NCI-H2029 treated with DMSO at 0.1 percent for 48 hours (cell line): Measurements from ENCODE around the gene LRIF1.
"Not testable (repeated sequence)": the region's sequence is repeated elsewhere in the genome, so short reads cannot be mapped to it uniquely, and the experiment has no call there.

Source experiments
- DNase-seq: peaks from one replicate; lab custom pipeline; 2025; lab: John Stamatoyannopoulos, UW

LRIF1 gene, protein sequence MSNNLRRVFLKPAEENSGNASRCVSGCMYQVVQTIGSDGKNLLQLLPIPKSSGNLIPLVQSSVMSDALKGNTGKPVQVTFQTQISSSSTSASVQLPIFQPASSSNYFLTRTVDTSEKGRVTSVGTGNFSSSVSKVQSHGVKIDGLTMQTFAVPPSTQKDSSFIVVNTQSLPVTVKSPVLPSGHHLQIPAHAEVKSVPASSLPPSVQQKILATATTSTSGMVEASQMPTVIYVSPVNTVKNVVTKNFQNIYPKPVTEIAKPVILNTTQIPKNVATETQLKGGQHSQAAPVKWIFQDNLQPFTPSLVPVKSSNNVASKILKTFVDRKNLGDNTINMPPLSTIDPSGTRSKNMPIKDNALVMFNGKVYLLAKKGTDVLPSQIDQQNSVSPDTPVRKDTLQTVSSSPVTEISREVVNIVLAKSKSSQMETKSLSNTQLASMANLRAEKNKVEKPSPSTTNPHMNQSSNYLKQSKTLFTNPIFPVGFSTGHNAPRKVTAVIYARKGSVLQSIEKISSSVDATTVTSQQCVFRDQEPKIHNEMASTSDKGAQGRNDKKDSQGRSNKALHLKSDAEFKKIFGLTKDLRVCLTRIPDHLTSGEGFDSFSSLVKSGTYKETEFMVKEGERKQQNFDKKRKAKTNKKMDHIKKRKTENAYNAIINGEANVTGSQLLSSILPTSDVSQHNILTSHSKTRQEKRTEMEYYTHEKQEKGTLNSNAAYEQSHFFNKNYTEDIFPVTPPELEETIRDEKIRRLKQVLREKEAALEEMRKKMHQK

GRCh38 chr1:110963691-110964454 lies at the start of gene LRIF1:
Gene LRIF1, minus strand, starts transcription at chr1:110963922. Its CDS starts 234 bp downstream, at chr1:110963688.
- peak; percentile 61 for DNase-seq

GRCh38 chr1:111008031-111008430 lies 44.3 kb upstream of the LRIF1 start:
- no peak for DNase-seq

- no peak for DNase-seq
Measured at GRCh38 chr1:111006556-111006955, 42.8 kb upstream of the LRIF1 start.

GRCh38 chr1:110999607-111000006 lies 35.9 kb upstream of the LRIF1 start:
- DNase-seq: not testable (repeated sequence)

- DNase-seq: not testable (repeated sequence)
Measured at GRCh38 chr1:110992329-110992728, 28.6 kb upstream of the LRIF1 start.

- DNase-seq: not testable (repeated sequence)
Measured at GRCh38 chr1:110991295-110991694, 27.6 kb upstream of the LRIF1 start.

DNA sequence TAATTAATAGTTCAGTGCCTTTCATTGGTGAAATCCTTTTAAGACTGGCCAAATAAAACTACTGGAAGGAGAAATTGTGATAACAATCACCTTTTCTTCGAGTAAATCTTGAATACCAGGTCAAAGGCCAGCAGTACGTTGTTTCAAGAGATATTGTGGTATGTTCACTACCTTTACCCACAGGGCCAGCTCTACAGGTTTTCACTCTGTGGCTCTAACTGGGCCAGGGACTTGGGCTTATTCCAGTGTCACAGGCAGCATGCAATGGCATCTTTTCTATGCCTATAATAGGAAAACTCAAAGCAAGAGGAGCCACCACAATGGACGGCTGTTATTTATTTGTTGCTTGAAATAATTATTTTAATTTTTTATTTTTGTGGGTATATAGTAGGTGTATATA lies 26.8 kb upstream of the LRIF1 start:
- DNase-seq: no peak

- no peak for DNase-seq
Measured at GRCh38 chr1:110986407-110986891, 22.7 kb upstream of the LRIF1 start.

DNA sequence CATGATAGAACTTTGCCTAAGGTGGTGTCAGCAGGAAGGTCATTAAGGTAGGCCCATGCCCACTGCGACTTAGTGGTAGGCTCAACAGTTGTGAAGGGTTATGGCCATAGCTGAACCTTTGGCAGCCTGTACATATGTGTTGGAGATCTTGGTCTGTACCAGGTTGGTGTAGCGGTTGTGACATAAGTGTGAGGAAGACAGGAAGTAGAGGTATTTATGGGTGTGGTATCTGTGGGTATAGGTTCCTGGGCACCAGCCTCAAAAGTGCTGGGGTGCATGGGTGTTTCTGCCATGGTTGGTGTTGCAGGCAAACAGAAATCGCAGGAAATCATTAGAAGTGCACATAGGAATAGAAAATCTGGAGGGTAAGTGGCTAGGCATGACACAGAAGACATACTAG lies 18.6 kb upstream of the LRIF1 start:
- no peak for DNase-seq

GRCh38 chr1:110979154-110979553 lies 15.4 kb upstream of the LRIF1 start:
- DNase-seq: no peak

DNA sequence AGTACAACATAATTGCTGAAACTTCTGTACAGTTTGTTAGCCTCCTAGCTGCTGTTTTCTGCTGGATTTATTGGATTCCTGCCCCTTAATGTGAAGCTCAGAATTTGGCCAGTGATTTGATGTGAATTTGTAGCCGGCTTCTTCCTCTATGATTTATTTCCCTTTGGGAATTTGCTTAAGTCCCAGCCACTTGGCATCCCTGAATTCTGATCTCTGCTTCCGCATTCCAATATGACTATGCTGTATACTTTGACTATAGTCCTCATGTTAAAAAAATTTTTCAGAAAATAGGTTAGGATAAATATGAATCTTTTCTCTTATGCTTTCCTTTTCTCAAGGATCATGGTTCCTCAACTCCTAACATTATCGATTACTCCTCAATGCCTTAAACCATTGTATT lies 12.4 kb upstream of the LRIF1 start:
- DNase-seq: no peak

GRCh38 chr1:110975265-110975664 lies 11.5 kb upstream of the LRIF1 start:
- no peak for DNase-seq

DNA sequence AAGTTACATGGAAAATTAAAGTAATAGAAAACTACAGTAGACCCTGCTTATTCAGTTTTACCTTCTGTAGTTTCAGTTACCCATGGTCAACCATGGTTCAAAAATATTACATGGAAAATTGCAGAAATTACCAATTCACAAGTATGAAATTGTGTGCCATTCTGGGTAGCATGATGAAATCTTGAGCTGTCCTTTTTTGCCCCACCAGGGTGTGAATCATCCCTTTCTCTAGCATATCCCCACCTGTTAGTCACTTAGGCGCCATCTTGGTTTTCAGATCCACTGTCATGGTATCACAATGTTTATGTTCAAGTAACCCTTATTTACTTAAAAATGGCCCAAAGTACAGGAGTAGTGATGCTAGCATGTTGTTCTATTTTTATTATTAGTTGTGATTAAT lies 3.5 kb upstream of the LRIF1 start:
- no peak for DNase-seq

- no peak for DNase-seq
Measured at GRCh38 chr1:110964455-110964903, 757 bp upstream of the LRIF1 start.

DNA sequence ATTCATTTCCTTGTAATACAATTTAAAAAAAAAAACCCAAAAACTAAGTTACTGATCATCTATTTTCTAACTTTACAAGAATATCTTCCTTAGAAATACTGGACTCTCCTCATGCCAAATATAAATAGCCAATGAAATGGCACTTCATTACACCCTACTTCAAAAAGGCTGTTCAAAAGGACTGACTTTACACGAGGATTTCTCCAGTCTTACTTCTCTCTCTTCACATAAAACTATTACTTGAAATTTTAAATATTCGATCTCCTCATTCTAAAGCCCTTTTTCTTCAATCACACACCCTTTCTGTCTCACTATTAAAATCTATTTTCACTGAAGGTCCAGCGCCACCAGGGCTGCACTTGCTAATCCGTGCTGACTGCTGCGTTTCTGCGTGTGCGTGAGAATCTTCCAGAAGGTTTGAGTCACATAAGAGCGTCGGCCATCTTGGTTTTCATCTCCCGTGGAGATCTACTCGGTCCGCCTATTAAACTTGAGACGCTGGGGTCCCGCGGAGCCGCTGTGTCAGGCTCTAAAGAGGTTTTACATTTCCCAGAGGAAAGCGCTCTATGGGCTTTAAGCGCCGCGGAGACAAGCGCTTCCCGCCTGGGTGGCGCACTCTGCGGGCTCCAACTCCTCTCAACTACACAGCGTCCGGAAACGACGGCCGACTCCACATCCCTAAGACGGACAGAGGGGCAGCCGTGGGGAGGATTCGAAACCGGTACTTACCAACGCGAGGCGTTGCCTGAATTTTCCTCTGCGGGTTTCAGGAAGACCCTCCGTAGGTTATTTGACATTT lies 631 bp downstream of the LRIF1 start:
- peak; percentile 18 for DNase-seq

DNA sequence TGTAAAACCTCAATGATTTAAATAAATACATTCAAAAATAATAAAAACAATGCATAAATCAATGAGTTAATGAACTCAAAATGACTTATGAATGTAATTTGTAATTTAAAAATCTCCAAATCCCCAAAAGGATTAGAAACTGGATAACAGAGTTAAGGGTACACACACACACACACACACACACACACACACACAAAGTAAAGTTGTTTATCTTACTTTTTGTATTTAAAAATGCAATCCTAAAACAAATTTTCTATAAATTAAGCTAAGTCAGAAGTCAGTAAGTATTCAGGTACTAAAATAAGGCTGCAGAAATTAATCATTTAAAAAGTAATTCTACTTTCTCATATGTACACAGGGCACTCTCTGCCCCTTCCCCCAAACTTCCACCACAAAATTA lies 1.8 kb downstream of the LRIF1 start:
- no peak for DNase-seq

GRCh38 chr1:110960777-110961420 lies 2.8 kb downstream of the LRIF1 start:
- no peak for DNase-seq

GRCh38 chr1:110957798-110958197 lies 5.9 kb downstream of the LRIF1 start:
- no peak for DNase-seq

- DNase-seq: no peak
Measured at GRCh38 chr1:110956586-110956985, 7.1 kb downstream of the LRIF1 start.

DNA sequence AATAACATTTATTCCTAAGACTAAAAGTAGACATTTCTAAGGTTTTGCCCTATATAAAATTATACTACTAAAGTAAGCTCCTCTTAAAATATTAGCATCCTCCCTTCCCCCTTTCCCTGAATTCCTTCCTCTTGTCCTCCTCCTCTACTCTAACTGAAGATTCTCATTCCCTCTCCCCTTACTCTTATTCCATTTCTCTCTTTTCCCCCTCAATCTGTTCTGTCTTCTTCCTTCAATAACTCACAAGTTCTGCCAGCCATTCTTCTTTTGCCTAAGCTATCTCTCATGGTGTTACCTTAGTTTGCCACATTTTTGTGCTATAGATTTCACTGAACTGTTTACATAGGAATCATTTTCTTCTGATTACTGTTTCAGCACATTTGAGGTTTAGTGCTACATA lies 10.7 kb downstream of the LRIF1 start:
- no peak for DNase-seq

DNA sequence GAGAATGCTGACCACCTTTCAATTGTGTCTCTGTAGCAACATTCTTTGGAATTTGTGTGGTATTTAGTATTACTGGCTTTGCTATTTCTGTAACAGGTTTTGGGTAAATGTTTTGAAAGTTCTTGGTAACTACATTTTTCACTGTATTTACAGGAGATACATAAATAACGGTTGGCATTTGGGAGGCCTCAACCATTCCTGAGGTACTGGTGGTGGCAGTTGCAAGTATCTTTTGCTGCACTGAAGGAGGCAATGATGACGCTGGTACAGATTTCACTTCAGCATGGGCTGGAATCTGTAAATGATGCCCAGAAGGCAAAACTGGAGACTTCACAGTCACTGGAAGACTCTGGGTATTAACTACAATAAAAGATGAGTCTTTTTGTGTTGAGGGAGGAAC lies 11.7 kb downstream of the LRIF1 start:
- DNase-seq: no peak
